PC-3 (cell line): ENCODE measurements around the gene AUTS2. TPM values are rescaled to one million over a fixed set of nuclear protein-coding genes. Genes with fewer than 3 reads are reported as not detected.

Source experiments
- ATAC-seq: fragments of 200-7000 bp; cut with Tn5 transposase; 2 replicates; pipeline ENCODE4 v1.9.1; 2020; ENCODE audit warnings: mild to moderate bottlenecking, moderate library complexity
- BruUV-seq: library from RNA; stranded (reverse); fragments of 400-500 nt; replicated peaks from 2 replicates; lab custom pipeline; 2021; lab: Mats Ljungman, UMichigan
- CTCF ChIA-PET: fragments of 300-600 bp; sonication (Branson Sonifier 250); formaldehyde crosslinking; loops from one replicate; lab custom pipeline; 2022; ENCODE audit warnings: antibody characterized with exemption; lab: Charles Lee
- POLR2A ChIA-PET: fragments of 300-600 bp; sonication (Branson Sonifier 250); formaldehyde crosslinking; loops from one replicate; lab custom pipeline; 2022; ENCODE audit warnings: antibody characterized with exemption; ENCODE audit not compliant: unreplicated experiment; lab: Charles Lee
- DNase-seq: peaks from one replicate; pipeline ENCODE4 v3.0.0-alpha.2; 2015
- H2AFZ ChIP-seq: fragments of 300-600 bp; sonication (generic); 2 replicates; pipeline ENCODE4 v1.6.0; 2016; ENCODE audit warnings: antibody characterized with exemption, low read length
- H3F3A ChIP-seq: fragments of 300-600 bp; sonication (generic); one replicate; pipeline ENCODE4 v1.6.0; 2017; ENCODE audit warnings: antibody characterized with exemption, low read length, control low read depth, mild to moderate bottlenecking; ENCODE audit not compliant: unreplicated experiment
- H3K27ac ChIP-seq: fragments of 300-600 bp; sonication (generic); 2 replicates; pipeline ENCODE4 v1.5.1; 2016; ENCODE audit warnings: mild to moderate bottlenecking, low read length
- H3K27me3 ChIP-seq: fragments of 300-600 bp; sonication (generic); 2 replicates; pipeline ENCODE4 v1.6.1; 2016; ENCODE audit warnings: low read length, mixed read lengths
- H3K36me3 ChIP-seq: fragments of 300-600 bp; sonication (generic); 2 replicates; pipeline ENCODE4 v1.6.1; 2016; ENCODE audit warnings: low read depth, mixed run types, low read length, mixed read lengths
- H3K4me1 ChIP-seq: fragments of 300-600 bp; sonication (generic); 2 replicates; pipeline ENCODE4 v1.5.1; 2016; ENCODE audit warnings: low read length; ENCODE audit not compliant: insufficient read depth
- H3K4me2 ChIP-seq: fragments of 300-600 bp; sonication (generic); 2 replicates; pipeline ENCODE4 v1.6.0; 2016; ENCODE audit warnings: low read length
- H3K4me3 ChIP-seq: fragments of 300-600 bp; sonication (generic); 2 replicates; pipeline ENCODE4 v1.5.1; 2016; ENCODE audit warnings: mild to moderate bottlenecking, low read length, mixed read lengths
- H3K79me2 ChIP-seq: fragments of 300-600 bp; sonication (generic); 2 replicates; pipeline ENCODE4 v1.6.1; 2017; ENCODE audit warnings: low read length, mixed read lengths
- H3K9ac ChIP-seq: fragments of 300-600 bp; sonication (generic); 2 replicates; pipeline ENCODE4 v1.6.0; 2016; ENCODE audit warnings: mild to moderate bottlenecking, low read length
- H3K9me2 ChIP-seq: fragments of 300-600 bp; sonication (generic); replicated peaks from 2 replicates; pipeline ENCODE4 v1.6.1; 2016; ENCODE audit warnings: mixed run types, low read length, mixed read lengths
- H3K9me3 ChIP-seq: fragments of 300-600 bp; sonication (generic); 2 replicates; pipeline ENCODE4 v1.6.1; 2016; ENCODE audit warnings: low read length, mixed read lengths
- H4K20me1 ChIP-seq: fragments of 300-600 bp; sonication (generic); 2 replicates; pipeline ENCODE4 v1.6.1; 2016; ENCODE audit warnings: low read length, mixed read lengths
- CTCF ChIP-seq: fragments of 300-600 bp; sonication (generic); conservative IDR thresholded peaks from 2 replicates; pipeline ENCODE4 v1.5.1; 2017; ENCODE audit warnings: antibody characterized with exemption, low read depth, mild to moderate bottlenecking, low read length
- EZH2 ChIP-seq: fragments of 300-600 bp; sonication (generic); IDR thresholded peaks from one replicate; pipeline ENCODE4 v1.6.1; 2017; ENCODE audit warnings: antibody characterized with exemption, mild to moderate bottlenecking, low read length; ENCODE audit not compliant: unreplicated experiment
- EZH2phosphoT487 ChIP-seq: fragments of 300-600 bp; sonication (generic); IDR thresholded peaks from 2 replicates; pipeline ENCODE4 v1.6.1; 2018; ENCODE audit warnings: mild to moderate bottlenecking, antibody characterized with exemption, low read length, borderline replicate concordance
- intact Hi-C: fragments of 100-400 bp; cut with micrococcal nuclease; formaldehyde crosslinking; loops from 2 replicates; pipeline ENCODE4 v1.9.0; 2023
- total RNA-seq: library from RNA; depleted of rRNA; stranded (reverse); fragments of >200 nt; gene quantifications from 2 replicates; pipeline ENCODE4 v1.2.3, GENCODE V29; 2014

The AUTS2 gene
- total RNA-seq, 1 experiment from 2014 or later, result not detected

GRCh38 chr7:70571961-70572360 is 973.7 kb downstream of the AUTS2 start:
- H3K4me2 ChIP-seq, result no peak overlapping the region
- intact Hi-C loops, result no loop called here
- H3K27me3 ChIP-seq, result no peaks in the 10 kb centered on the region
- no TSS peak for BruUV-seq
- DNase-seq (no peak), ATAC-seq (no peak)
- H3K9me3 ChIP-seq, result no peaks in the 10 kb centered on the region
- H2AFZ ChIP-seq, result no peak overlapping the region
- no peaks in the 10 kb centered on the region for H3F3A ChIP-seq
- no peaks in the 10 kb centered on the region for H3K79me2 ChIP-seq
- H3K4me3 ChIP-seq, result no peak overlapping the region
- H3K4me1 ChIP-seq, result no peaks in the 10 kb centered on the region
- CTCF ChIA-PET, result no interaction called here
- POLR2A ChIA-PET, result no interaction called here
- H3K9me2 ChIP-seq, result no peaks in the 10 kb centered on the region
- TF ChIP-seq EZH2 (no peak), CTCF (no peak), EZH2phosphoT487 (no peak)
- H3K27ac ChIP-seq, result no peak overlapping the region
- no peaks in the 10 kb centered on the region for H4K20me1 ChIP-seq
- H3K36me3 ChIP-seq, result no peaks in the 10 kb centered on the region
- H3K9ac ChIP-seq, result no peak overlapping the region

- Histone ChIP-seq H3K27me3 (no peaks in the 10 kb centered on the region), H3K4me3 (no peak overlapping the region), H3K4me1 (no peaks in the 10 kb centered on the region), H3K79me2 (no peaks in the 10 kb centered on the region), H3F3A (no peaks in the 10 kb centered on the region), H3K9me3 (no peaks in the 10 kb centered on the region), H3K9me2 (no peaks in the 10 kb centered on the region), H4K20me1 (no peaks in the 10 kb centered on the region), H3K27ac (no peak overlapping the region), H3K9ac (no peak overlapping the region), H3K36me3 (no peaks in the 10 kb centered on the region), H2AFZ (no peak overlapping the region), H3K4me2 (no peak overlapping the region)
- no TSS peak for BruUV-seq
- TF ChIP-seq EZH2 (no peak), EZH2phosphoT487 (no peak), CTCF (no peak)
- intact Hi-C loops, result no loop called here
- CTCF ChIA-PET, result no interaction called here
- POLR2A ChIA-PET, result no interaction called here
- DNase-seq (no peak), ATAC-seq (no peak)
These were observed 974.3 kb downstream of the AUTS2 start for GRCh38 chr7:70572571-70572970.

GRCh38 chr7:70573071-70573661 is 974.9 kb downstream of the AUTS2 start:
- no peak overlapping the region for H2AFZ ChIP-seq
- H3K4me3 ChIP-seq, result no peak overlapping the region
- H3K4me1 ChIP-seq, result no peaks in the 10 kb centered on the region
- ATAC-seq (no peak), DNase-seq (no peak)
- H4K20me1 ChIP-seq, result no peaks in the 10 kb centered on the region
- TF ChIP-seq EZH2phosphoT487 (no peak), CTCF (no peak), EZH2 (no peak)
- ChIA-PET POLR2A (no interaction called here), CTCF (no interaction called here)
- H3K9me2 ChIP-seq, result no peaks in the 10 kb centered on the region
- intact Hi-C loops, result no loop called here
- H3K4me2 ChIP-seq, result no peak overlapping the region
- H3K27me3 ChIP-seq, result no peaks in the 10 kb centered on the region
- no peaks in the 10 kb centered on the region for H3F3A ChIP-seq
- no peaks in the 10 kb centered on the region for H3K36me3 ChIP-seq
- no peaks in the 10 kb centered on the region for H3K79me2 ChIP-seq
- no TSS peak for BruUV-seq
- no peak overlapping the region for H3K9ac ChIP-seq
- H3K9me3 ChIP-seq, result no peaks in the 10 kb centered on the region
- no peak overlapping the region for H3K27ac ChIP-seq
